GM18870 (cell line): ENCODE data around the gene EZH2.

Experiments used
- ATAC-seq: cut with Tn5 transposase; IDR thresholded peaks from one replicate; pipeline ENCODE4 v1.9.1; 2021; ENCODE audit warnings: moderate library complexity; ENCODE audit not compliant: unreplicated experiment

The EZH2 gene

GRCh38 chr7:148884049-148884298, at the start of gene EZH2:
EZH2 (minus strand) TSS chr7:148884291; CDS start chr7:148847298, 36,993 bp downstream.
- no peak for ATAC-seq

GRCh38 chr7:148931470-148931869, 47.4 kb upstream of the EZH2 start:
- no peak for ATAC-seq

GRCh38 chr7:148930335-148930734, 46.2 kb upstream of the EZH2 start:
- no peak for ATAC-seq

GRCh38 chr7:148929176-148929575, 45.1 kb upstream of the EZH2 start:
- ATAC-seq: no peak

- peak; percentile 12 for ATAC-seq
Observed at GRCh38 chr7:148927123-148928045, 43.3 kb upstream of the EZH2 start.

- ATAC-seq: no peak
Observed at GRCh38 chr7:148925836-148926235, 41.7 kb upstream of the EZH2 start.

GRCh38 chr7:148924011-148924410, 39.9 kb upstream of the EZH2 start:
- ATAC-seq: no peak

- ATAC-seq: no peak
Observed at GRCh38 chr7:148921806-148922205, 37.7 kb upstream of the EZH2 start.

- no peak for ATAC-seq
Observed at GRCh38 chr7:148921189-148921588, 37.1 kb upstream of the EZH2 start.

GRCh38 chr7:148919859-148920258, 35.8 kb upstream of the EZH2 start:
- ATAC-seq: peak; percentile 65

GRCh38 chr7:148918058-148918596, 34.0 kb upstream of the EZH2 start:
- ATAC-seq: no peak

GRCh38 chr7:148916186-148916585, 32.1 kb upstream of the EZH2 start:
- ATAC-seq: no peak

GRCh38 chr7:148915211-148915610, 31.1 kb upstream of the EZH2 start:
- ATAC-seq: no peak

- peak; percentile 60 for ATAC-seq
Observed at GRCh38 chr7:148914208-148914777, 30.2 kb upstream of the EZH2 start.

- ATAC-seq: peak; percentile 70
Observed at GRCh38 chr7:148912758-148913541, 28.9 kb upstream of the EZH2 start.

GRCh38 chr7:148912151-148912550, 28.1 kb upstream of the EZH2 start:
- no peak for ATAC-seq

- ATAC-seq: no peak
Observed at GRCh38 chr7:148911626-148912025, 27.5 kb upstream of the EZH2 start.

- ATAC-seq: no peak
Observed at GRCh38 chr7:148909568-148909967, 25.5 kb upstream of the EZH2 start.

GRCh38 chr7:148906707-148907498, 22.8 kb upstream of the EZH2 start:
- ATAC-seq: no peak

- no peak for ATAC-seq
Observed at GRCh38 chr7:148905093-148905666, 21.1 kb upstream of the EZH2 start.
